Activated naive CD8-positive, alpha-beta T cell treated with anti-CD3 and anti-CD28 coated beads, Interleukin-2, amount 50 U/mL, for 16 hours (primary cell): ENCODE data around the gene ELL2.

Experiments used
- DNase-seq: peaks from one replicate; pipeline ENCODE4 v3.0.0-alpha.2; 2020; ENCODE audit warnings: low read depth, low spot score

ELL2 gene

GRCh38 chr5:95961617-95962474, at the start of gene ELL2:
ELL2 (minus strand) TSS chr5:95961851; CDS start chr5:95961721, 130 bp downstream.
- DNase-seq = peak; percentile 92

- DNase-seq = no peak
Measured at GRCh38 chr5:96008987-96009647, 47.5 kb upstream of the ELL2 start.

DNA sequence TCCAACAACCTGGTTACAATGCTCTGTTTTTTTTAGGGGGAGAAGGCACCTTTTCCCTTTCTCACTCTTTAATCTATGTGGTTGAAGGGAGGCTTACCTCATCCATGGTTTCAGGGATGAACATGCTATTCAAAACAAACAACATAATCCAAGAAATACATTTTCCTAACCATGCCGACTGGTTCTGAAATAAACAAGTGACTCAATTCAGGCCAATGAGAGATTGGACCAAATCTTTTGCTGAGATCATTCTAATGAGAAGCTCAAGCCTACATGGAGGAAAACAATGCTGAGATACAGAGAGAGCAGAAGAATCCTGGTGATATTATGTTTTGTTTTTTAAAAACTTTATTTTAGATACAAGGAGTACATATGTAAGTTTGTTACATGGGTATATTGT, 46.8 kb upstream of the ELL2 start:
- no peak for DNase-seq

GRCh38 chr5:96007051-96007450, 45.4 kb upstream of the ELL2 start:
- no peak for DNase-seq

DNA sequence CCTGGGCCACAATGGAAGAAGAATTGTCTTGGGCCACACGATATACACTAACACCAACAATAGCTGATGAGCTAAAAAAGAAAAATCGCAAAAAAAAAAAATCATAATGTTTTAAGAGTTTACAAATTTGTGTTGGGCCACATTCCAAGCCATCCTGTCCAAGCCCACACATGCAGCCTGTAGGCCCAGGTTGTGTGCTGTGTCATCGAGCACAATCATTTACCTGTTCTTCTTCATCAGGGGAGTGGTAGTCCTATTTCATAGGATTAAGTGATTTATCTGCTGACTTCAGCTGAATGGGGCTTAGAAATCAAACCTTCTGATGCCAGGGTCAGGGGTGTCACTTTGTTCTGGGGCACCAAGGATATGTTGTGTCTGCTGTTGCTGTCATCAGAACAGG, 44.6 kb upstream of the ELL2 start:
- DNase-seq = no peak

- no peak for DNase-seq
Measured at GRCh38 chr5:96004754-96005153, 43.1 kb upstream of the ELL2 start.

- DNase-seq = no peak
Measured at GRCh38 chr5:96004087-96004486, 42.4 kb upstream of the ELL2 start.

DNA sequence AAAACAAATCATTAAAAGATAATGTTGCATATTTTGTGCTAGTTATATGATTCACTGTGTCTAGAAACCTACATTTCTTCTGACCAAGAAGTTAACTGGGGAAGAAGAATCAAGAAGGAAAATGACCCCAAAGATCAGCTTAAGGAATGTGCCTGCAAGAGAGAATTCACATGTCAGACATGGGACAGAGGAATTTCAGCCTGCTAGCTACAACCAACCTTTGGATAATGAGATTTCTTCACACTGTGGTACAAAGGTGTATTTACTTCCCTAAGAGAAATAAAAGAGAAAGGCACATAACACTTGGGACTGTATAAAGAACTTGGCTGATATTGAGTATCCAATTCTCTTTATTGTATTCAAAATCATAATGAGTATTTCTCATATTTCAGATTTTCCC, 39.6 kb upstream of the ELL2 start:
- no peak for DNase-seq

DNA sequence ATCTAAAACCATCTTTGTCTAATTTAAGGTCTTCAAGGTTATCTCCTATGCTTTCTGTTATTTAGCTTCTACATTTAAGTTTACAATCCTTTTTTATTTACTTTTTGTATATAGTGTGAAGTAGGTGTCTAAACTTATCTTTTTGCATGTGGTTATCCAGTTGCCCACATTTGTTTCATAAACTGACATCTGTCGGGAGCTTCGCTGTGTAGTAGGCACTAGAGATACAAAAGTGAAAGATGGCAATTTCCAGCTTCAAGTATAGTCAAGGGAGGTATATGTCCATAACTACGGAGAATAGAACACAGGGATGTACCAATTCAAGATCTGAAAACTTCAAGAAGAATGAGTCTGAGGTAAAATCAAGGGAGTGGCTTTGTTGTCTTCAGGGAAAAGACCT, 38.7 kb upstream of the ELL2 start:
- no peak for DNase-seq

DNA sequence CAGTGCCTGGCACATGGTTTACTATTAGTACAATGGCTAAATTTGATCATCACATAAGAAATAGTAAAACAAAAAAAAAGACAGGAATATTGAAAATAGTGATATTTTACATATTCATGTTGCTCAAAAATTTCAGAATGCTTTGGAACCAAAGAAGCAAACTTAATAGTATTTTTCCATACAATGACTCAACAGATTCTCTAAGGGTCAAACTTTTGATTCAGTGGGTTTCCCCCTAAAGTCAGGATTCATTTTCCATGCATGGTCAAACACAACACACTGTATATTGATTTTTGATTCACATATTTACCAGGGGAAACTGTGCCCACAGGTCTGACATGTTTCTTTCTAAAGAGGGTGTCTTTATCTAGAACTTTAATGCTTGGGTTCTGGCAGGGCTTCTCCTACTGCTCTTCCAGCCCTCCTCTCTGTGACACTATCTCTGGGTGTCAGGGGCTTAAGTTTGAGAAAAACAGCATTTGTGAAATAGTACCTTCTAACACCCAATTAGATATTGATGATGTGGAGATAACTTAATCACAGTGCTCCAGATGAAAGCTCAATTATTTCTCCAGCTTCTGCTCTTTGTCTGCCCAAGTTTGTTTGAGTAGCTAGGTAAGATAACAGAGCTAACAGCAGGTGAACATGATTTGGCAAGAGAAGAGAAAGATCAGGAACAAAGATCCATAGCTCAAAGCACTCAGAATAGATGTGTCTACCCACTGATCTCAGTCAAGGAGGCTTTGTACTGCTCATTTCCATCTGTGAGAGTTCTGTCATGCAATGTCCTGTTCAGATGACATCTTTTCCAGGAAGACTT, 35.5 kb upstream of the ELL2 start:
- no peak for DNase-seq

DNA sequence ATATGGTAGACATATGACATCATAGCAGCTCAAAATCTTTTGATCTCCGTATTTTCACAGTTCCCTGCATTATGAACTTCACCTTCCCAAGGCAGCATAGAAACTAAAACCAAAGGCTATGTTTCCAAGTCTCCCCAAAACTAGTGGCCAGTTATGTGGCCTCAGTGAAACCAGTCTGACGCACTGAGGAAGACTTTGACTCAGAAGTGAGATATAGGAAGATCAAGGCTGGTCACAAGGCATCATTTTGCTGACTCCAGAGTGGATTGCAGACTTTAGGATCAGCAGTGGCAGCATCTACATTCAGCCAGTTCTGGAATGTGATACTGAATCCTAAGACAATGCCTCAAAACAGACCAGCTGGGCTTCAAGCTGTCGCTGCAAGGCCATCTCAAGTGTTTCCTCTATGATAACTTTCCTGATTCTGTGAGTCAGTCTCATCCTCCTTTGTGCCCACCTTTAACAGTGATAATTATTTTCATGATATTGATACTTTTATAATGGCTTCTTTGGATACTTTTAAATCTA, 34.4 kb upstream of the ELL2 start:
- DNase-seq = no peak

GRCh38 chr5:95993776-95994175, 32.1 kb upstream of the ELL2 start:
- no peak for DNase-seq

DNA sequence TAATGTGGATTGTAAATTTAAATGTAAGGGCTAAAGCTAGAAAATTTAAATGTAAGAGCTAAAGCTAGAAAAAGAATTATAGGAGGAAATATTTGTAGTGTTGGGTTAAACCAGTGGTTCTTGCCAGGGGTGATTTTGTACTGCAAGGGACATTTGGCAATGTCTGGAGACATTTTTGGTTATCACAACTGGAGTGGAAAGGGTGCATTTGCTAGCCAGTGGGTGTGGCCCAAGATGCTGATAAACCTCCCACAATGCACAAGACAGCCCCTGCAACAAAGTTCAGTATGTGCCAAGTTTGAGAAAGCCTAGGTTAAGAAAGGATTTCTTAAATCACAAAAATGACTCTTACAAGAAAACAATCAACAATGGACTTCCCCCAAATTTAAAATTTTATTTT, 31.6 kb upstream of the ELL2 start:
- no peak for DNase-seq

DNA sequence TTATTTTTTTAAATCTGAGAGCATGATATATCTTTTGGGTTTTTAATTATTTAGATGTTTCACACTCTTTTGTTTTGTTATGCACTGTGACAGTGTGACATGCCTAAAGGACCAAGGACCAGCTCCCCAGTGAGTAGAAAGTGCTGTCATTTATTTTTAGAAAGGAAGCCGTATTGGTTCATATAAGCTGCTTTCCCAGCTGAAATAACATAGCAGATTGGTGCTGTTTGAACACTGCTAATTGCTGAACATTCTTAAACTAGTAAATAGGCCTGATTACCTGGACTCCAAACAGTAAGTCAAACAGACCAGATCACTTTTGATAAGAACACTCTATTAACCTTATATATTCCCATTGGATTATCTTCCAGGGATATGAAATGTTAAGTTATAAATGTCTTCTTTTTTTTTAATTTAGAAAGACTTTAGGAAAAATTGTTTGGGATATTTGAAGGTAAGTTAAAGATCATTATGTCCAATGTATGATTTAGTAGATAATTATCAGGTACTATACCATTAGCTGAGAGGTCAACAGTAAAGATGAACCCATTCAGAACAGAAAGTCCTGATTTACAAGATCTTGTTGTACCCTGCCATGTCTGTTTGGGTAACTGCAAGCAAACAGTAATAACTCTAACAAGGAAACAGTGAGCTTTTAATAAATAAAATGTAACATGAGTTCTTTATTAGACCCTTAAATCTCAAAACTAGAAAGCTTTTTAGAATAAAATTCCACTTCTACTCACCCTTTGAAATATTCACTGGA, 27.8 kb upstream of the ELL2 start:
- DNase-seq = no peak

DNA sequence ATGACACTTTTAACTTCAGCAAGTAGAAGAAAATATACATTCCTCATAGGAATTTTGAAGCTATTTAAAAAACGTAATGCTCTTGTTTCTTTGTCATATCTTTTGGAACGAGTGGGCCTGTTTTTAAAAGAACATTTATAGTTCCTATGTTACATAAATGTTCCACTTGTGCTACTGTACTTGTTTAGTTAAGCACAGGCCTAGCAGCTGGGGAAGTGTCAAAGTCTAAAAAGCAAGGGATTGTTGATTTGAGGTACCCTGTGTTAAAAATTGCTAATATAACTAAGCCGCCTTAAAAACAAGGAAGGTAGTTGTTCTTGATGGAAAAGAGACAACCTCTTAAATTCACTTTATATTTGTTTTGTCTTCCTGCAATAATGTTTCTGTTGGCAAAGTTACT, 27.2 kb upstream of the ELL2 start:
- DNase-seq = no peak

DNA sequence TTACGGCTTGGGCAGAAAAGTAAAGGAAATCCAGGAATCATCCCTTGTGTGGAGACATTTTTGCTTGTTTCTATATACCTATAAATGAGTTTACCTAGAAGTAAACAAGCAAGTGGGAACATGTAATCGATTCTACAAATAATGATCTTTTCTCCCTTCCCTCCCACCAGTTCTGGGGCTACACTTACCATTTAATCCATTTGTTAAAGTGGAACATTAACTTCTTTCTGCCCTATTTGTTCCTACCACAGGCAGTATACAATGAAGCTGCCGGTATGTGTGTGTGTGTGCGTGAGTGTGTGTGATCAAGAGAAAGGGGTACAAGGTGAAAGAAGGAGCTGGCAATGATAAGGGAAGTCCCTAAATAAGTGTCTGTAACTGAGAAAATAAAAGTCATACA, 26.4 kb upstream of the ELL2 start:
- no peak for DNase-seq

GRCh38 chr5:95986937-95987520, 25.4 kb upstream of the ELL2 start:
- no peak for DNase-seq

GRCh38 chr5:95986001-95986400, 24.4 kb upstream of the ELL2 start:
- no peak for DNase-seq

DNA sequence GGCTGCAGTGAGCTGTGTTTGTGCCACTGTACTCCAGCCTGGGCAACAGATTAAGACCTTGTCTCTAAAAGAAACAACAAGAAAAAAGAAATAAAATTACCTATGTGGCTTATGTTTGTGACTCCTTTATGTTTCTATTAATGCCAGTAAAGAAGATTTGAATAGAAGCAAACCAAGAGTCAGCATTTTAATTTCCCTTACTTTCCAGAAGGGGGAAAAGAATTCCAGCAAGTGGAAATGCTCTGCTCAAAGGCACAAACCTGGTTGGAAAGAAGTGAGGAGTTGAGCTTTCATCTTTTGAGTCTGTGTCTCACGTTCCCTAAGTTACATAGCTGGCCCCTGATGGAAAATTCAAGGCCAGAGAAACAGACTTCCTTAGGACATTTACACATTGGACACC, 23.6 kb upstream of the ELL2 start:
- no peak for DNase-seq

GRCh38 chr5:95984287-95984938, 22.8 kb upstream of the ELL2 start:
- no peak for DNase-seq
